ENCODE results near the gene MAPK9.

DNA sequence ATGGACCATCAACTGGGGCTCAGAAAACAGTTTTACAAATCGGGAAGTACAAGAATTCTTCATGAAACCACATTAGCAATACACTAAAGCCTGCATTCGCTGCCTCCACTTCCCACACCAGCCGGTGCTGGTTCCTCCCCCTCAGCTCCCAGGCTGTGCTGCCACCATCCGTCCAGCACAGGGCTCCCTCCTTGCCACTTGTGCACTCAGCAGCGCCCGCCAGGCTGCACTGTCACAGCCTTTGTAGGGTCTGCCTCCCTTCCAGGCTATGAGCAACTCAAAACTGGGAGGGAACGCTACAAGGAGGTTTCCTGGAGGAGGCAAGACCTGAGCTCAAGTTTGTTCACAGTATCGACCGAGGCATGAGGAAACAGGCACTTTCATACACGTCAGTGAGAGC is 7.7 kb downstream of the MAPK9 start:
- TF ChIP-seq EZH2phosphoT487 (IDR thresholded peaks at IDR 0.05; ENCODE audit: insufficient read depth, low read depth) (no peak), EZH2 (IDR thresholded peaks at IDR 0.05; ENCODE audit: insufficient read depth, poor library complexity, severe bottlenecking) (no peak)
